ENCODE results near the gene SLC9A9. TPM values are rescaled to one million over a fixed set of nuclear protein-coding genes. Genes with fewer than 3 reads are reported as not detected.

SLC9A9 gene
- total RNA-seq, 1 experiment from 2014 or later = 2.2 TPM

GRCh38 chr3:143640774-143641173 lies 207.5 kb downstream of the SLC9A9 start:
- ChIA-PET POLR2A (interaction anchor here (0.6 kb wide), 1 partner anchor 10 kb away, joined by 3 read pairs; no protein-coding TSS in a partner anchor), CTCF (interaction anchor here (0.6 to 0.8 kb wide), 4 partner anchors 13 to 483 kb away, joined by 3 to 4 read pairs (median 3); no protein-coding TSS in a partner anchor)
- no peak overlapping the region for H3K27ac Mint-ChIP-seq (ENCODE audit: low read depth, unreplicated experiment)
- no peaks in the 10 kb centered on the region for H3K36me3 Mint-ChIP-seq (ENCODE audit: insufficient read depth, unreplicated experiment)
- BruUV-seq (replicated peaks) = no TSS peak
- no peak overlapping the region for H3K4me3 Mint-ChIP-seq (ENCODE audit: unreplicated experiment)
- DNase-seq (ENCODE audit: unreplicated experiment) = no peak
- H3K9me3 Mint-ChIP-seq (ENCODE audit: unreplicated experiment) = peaks cover 16% of the 10 kb centered on the region
- TF ChIP-seq CTCF (IDR thresholded peaks at IDR 0.05; ENCODE audit: unreplicated experiment) = no peak
- peaks cover 6% of the 10 kb centered on the region for H3K4me1 Mint-ChIP-seq (ENCODE audit: insufficient read depth, unreplicated experiment)
- no peaks in the 10 kb centered on the region for H3K27me3 Mint-ChIP-seq (ENCODE audit: insufficient read depth, unreplicated experiment)
- intact Hi-C loops (cut with micrococcal nuclease) = loop anchor here (5.0 to 10.0 kb wide), 3 partner anchors 208 to 596 kb away; no protein-coding TSS in a partner anchor

GRCh38 chr3:143637133-143637532 lies 211.1 kb downstream of the SLC9A9 start:
- DNase-seq (ENCODE audit: unreplicated experiment) = no peak
- no peak overlapping the region for H3K27ac Mint-ChIP-seq (ENCODE audit: low read depth, unreplicated experiment)
- no peaks in the 10 kb centered on the region for H3K27me3 Mint-ChIP-seq (ENCODE audit: insufficient read depth, unreplicated experiment)
- H3K4me1 Mint-ChIP-seq (ENCODE audit: insufficient read depth, unreplicated experiment) = no peaks in the 10 kb centered on the region
- no peak overlapping the region for H3K4me3 Mint-ChIP-seq (ENCODE audit: unreplicated experiment)
- intact Hi-C loops (cut with micrococcal nuclease) = no loop called here
- BruUV-seq (replicated peaks) = no TSS peak
- ChIA-PET CTCF (interaction anchor here (0.7 kb wide), 1 partner anchor 351 kb away, joined by 3 read pairs; no protein-coding TSS in a partner anchor), POLR2A (interaction anchor here (0.7 to 1.0 kb wide), 3 partner anchors 10 to 514 kb away, joined by 3 read pairs; no protein-coding TSS in a partner anchor)
- TF ChIP-seq CTCF (IDR thresholded peaks at IDR 0.05; ENCODE audit: unreplicated experiment) = no peak
- H3K36me3 Mint-ChIP-seq (ENCODE audit: insufficient read depth, unreplicated experiment) = no peaks in the 10 kb centered on the region
- H3K9me3 Mint-ChIP-seq (ENCODE audit: unreplicated experiment) = peaks cover 14% of the 10 kb centered on the region

- intact Hi-C loops (cut with micrococcal nuclease) = no loop called here
- H3K27ac Mint-ChIP-seq (ENCODE audit: low read depth, unreplicated experiment) = no peak overlapping the region
- H3K9me3 Mint-ChIP-seq (ENCODE audit: unreplicated experiment) = no peaks in the 10 kb centered on the region
- DNase-seq (ENCODE audit: unreplicated experiment) = no peak
- no peaks in the 10 kb centered on the region for H3K27me3 Mint-ChIP-seq (ENCODE audit: insufficient read depth, unreplicated experiment)
- no peaks in the 10 kb centered on the region for H3K4me1 Mint-ChIP-seq (ENCODE audit: insufficient read depth, unreplicated experiment)
- POLR2A ChIA-PET = no interaction called here
- H3K4me3 Mint-ChIP-seq (ENCODE audit: unreplicated experiment) = no peak overlapping the region
- CTCF ChIA-PET = no interaction called here
- no peaks in the 10 kb centered on the region for H3K36me3 Mint-ChIP-seq (ENCODE audit: insufficient read depth, unreplicated experiment)
- BruUV-seq (replicated peaks) = no TSS peak
- no peak for TF ChIP-seq CTCF (IDR thresholded peaks at IDR 0.05; ENCODE audit: unreplicated experiment)
These were observed 213.3 kb downstream of the SLC9A9 start for GRCh38 chr3:143634991-143635390.

GRCh38 chr3:143634427-143634826 lies 213.8 kb downstream of the SLC9A9 start:
- H3K4me3 Mint-ChIP-seq (ENCODE audit: unreplicated experiment) = no peak overlapping the region
- no TSS peak for BruUV-seq (replicated peaks)
- H3K36me3 Mint-ChIP-seq (ENCODE audit: insufficient read depth, unreplicated experiment) = no peaks in the 10 kb centered on the region
- TF ChIP-seq CTCF (IDR thresholded peaks at IDR 0.05; ENCODE audit: unreplicated experiment) = no peak
- H3K4me1 Mint-ChIP-seq (ENCODE audit: insufficient read depth, unreplicated experiment) = no peaks in the 10 kb centered on the region
- CTCF ChIA-PET = no interaction called here
- H3K27me3 Mint-ChIP-seq (ENCODE audit: insufficient read depth, unreplicated experiment) = no peaks in the 10 kb centered on the region
- POLR2A ChIA-PET = no interaction called here
- no peak for DNase-seq (ENCODE audit: unreplicated experiment)
- H3K9me3 Mint-ChIP-seq (ENCODE audit: unreplicated experiment) = no peaks in the 10 kb centered on the region
- peak overlapping the region; percentile 72 for H3K27ac Mint-ChIP-seq (ENCODE audit: low read depth, unreplicated experiment)
- intact Hi-C loops (cut with micrococcal nuclease) = no loop called here

All from MCF 10A (cell line).